NOMO-1 treated with dmso at 0.1 percent for 144 hours (cell line): Measurements from ENCODE around the gene DHH.

Experiments used
- DNase-seq: peaks from one replicate; lab custom pipeline; 2025; ENCODE audit not compliant: unreplicated experiment; lab: John Stamatoyannopoulos, UW

DHH gene

DNA sequence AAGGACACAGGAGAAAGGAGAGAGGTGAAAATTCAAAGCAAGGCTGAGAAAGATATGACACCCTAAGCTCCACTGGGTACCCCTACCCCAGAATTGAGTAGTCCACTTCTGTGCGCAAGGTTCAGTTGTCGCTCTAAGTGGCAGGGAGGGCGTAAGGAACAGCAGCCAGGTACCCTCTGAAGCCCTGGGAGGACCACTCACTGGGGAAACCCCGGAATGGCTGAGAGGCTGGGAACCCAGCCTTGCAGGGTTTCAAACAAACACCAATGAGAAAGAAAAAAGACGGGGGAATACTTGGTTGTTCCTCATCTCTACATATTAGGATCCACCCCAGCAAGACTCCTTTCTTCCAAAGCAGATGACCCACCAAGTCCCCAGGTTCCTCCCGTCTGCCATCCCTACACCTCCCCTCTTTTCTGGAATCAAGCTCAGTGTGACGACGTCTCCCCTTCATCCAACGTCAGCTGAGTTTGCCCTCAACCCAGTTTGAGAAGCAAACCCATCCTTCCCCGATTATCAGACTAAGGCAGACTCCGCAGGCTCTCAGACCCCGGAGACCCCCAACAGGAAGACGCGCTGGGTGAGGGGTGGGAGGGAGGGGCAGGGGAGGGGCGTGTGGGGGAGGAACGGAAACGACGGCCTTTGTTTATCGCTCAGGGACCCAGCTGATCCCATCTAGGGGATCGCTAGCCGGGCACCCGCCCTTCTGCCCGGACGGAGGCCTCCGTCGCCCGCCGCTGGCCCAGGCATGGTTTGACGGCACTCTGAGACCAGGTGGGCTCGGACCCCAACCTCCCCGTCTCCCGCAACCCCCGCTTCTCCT, 15.3 kb upstream of the DHH start:
- DNase-seq, result no peak

DNA sequence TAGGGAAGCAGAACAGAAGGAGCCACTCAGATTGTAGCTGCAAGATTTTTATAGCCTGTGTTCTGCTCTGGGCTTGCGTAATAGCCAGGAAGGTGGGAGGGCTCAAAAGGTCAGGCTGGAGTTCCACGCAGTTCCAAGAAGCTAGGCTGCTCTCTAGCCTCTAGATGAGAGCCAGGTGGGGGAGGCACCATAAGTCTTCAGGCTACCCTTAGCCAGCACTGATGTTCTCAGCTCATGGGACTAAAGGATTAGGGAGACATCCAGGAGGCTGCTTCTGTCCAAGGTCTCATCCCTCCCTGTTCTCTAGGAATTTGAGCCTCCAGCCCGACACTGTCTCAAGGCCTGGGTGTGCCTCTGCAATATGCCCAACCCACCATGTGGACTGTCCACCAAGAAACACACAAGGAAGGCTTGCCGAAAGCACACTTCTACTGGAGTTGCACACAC, 14.4 kb upstream of the DHH start:
- DNase-seq, result peak; percentile 47

DNA sequence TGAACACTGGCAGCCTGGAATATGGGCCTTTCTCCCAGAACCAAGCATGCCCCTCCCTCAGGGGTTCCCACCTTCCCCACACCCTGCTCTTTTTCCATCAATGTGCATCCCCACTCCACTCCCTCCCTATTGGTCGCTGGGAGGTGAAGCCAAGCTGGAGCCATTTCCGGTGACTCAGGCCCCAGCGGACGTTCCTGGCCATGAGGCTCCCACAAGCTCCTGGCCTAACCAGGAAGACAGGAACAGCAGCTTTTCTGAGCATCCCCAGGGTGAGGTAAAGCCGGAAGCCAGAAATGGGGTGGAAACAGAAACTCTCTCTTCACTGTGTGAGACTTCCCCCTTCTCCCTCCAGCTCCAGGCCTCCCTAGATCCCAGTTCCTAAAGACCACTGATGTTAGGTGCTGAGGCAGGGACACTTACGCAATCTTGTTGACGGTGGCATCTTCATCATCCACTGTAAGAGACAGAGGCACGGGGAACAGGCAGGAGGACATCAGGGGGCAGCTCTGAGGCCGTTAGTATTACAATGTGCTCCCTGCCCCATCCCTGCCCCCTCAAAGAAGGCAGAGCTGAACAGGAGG, 11.0 kb upstream of the DHH start:
- DNase-seq, result no peak

DNA sequence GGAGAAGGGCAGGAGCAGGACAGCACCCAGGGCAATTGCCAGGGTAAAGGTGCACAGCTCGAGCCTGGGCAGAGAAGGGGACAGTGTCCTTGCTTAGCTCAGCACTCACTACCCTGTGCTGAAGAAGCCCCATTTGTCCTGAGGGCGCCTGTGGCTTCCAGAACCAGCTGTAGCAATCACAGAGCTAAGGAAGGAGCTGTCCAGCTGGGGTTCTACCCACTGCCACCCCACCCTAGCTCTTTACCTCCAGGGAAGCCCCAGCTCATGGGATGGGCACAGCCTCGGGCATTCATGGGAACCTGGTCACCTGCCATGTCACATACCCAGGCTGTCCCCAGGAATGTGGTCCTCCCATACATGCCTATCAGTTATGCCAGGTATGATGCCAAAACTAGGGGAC, 10.2 kb upstream of the DHH start:
- DNase-seq, result no peak

DNA sequence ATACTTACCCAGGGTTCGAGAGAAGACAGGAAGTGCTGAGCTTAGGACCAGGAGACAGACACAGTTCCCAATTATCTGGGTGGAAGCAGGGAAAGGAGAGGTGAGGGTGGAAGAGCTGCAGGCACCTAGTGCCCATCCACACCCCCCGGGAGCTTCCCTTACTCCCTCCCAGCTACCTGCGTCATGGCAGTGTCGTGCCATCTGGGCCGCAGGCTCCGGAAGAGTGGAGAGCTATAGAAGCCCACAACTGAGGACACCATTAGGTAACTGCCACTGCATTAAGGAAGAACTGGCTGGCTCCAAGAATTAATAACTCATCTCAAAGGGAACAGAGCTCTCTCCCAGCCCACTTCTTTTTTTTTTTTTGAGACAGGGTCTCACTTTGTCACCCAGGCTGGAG, 5.8 kb upstream of the DHH start:
- DNase-seq, result no peak

DNA sequence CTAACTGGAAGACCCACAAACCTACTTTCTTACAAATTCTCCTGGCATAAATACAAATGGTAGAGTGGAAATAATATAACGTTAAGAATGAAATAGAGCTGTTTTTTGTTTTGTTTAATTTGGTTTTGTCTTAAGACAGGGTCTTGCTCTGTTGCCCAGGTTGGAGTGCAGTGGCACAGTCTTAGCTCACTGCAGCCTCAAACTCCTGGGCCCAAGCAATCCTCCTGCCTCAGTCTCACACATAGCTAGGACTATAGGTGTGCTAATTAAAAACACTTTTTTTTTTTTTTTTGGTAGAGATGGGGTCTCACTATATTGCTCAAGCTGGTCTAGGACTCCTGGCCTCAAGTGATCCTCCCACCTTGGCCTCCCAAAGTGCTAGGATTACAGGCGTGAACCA, 4.1 kb upstream of the DHH start:
- no peak for DNase-seq

DNA sequence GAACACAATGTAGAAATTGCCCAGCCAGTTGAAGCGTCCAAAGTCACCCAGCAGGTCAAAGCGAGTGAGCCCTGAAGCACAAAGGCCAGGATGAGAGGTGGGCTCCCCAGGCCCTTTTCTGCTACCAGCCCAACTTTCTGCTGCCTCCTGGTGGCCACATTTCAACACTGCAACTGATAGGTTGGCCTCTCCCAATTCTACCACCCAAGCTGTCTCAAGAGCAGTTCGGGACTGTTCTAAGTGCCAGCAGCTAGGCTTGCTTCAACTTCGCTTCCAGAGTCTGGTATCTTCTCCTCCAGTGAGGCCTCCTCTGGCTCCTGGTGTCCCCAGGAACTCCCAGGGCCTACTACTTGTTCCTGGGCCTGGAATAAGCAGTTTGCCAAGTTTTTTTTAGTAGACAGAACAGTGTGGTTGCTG, 3.4 kb upstream of the DHH start:
- no peak for DNase-seq

DNA sequence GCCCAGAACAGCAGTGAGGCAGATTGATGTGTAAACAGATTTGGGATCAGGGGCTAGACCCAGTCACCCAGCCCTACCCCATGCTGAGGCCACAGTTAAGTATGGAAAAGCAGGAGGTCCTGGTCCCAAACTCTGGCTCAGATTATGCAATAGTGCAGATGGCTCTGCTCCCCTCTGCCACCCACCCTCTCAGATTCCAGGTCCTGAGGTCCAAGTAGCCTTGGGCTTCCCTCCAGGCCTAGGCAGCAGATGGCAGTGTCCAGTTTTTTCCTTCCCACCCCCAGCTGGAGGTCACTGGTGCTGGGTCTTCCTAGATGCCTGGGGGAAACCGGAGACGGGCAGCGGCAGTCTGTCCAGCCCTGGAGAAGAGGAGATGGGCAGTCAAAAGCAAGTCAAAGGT, 2.8 kb upstream of the DHH start:
- no peak for DNase-seq

DNA sequence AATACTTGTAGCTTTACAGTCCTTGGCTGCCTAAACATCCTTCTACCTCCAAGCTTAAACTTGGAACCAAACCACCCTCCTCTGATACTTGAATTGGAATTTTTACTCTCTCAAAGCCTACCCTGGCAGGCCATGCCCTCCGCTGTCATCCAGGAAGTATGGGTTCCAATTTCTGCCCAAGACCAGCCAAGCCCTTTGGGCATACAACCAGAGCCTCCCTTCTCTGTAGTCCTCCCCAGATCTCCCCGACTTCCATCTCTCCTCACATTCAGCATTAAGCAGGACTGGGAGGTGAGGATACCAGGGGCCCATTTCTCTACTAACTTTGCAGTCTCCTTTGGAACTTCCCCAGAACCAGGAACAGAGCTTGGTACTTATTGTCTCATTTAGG, 369 bp upstream of the DHH start:
- DNase-seq, result no peak

DNA sequence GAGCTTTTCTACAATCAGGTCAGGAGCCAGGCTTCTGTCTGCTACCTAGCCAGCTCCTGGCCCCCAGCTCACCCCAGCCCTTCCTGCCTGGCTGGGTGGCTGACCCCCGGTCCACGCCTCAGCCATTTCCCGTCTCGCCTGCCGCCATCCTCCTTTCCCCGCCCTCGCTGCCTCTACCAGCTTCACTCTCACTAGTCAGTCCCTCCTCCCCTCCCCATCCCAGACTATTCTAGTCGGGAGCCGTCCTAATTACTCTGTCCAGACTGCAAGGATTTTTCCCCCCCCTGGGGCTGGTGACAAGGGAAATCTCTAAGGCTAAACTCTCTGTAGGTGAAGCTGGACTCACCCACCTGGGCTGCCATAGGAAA, 825 bp downstream of the DHH start:
- DNase-seq, result no peak

DNA sequence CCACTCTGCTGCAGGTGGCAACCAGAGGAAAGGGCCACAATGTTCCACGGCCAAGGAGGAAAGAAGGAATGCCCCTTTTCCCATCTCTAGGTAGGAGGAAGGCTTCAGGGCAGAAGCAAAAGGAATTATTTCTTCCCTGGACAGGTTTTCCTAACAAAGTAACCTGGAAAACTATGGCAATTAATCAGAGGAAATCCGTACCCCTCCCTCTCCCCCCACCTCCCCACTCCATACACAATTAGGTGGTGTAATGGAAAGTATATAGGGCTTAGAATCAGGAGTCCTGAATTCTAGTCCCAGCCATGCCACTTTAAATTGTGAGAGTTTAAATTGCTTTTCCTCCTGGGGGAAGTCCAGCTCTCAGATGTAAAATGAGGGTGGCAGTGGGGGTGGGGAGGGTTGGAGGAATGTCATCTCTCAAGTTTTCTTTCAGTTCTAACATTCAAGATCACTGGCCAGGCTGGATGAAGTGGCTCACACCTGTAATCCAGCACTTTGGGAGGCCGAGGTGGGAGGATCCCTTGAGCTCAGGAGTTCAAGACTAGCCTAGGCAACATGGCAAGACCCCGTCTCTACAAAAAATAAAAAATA, 1.7 kb downstream of the DHH start:
- no peak for DNase-seq

DNA sequence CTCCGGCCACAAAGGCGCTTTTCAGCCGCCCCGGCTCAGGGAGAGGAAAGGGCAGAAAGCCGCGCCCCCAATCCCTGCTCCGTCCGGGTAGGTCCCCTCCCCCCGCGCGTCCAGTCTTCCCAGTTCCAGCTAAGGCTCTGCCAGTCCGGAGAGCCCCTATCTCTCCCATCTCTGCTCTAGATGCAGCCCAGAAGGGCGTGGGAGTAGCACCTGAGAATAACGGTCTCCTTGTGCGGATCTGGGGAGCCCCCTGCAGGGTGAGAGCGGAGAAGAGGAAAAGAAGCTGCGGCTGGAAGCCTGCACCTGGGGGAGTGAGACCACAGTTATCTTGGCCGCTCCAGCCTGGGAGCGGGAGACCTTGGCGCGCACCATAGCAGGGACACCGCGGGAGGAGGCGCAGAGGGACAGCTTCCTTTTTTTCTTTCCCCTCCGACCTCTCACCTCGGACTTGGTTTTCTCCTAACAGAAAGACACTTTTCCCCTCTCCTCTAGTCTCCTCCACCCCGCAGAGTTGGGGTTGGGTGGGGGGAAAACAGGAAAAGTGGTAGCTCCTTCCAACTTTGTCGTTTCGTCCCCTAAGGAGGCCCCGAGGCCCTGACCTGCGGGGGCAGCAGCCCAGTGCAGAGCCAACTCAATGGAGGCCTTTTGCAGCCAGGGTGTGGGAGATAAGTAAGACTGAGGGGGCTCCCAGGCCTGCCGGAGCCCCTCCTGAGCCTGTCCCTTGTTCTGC, 2.4 kb downstream of the DHH start:
- DNase-seq, result no peak

DNA sequence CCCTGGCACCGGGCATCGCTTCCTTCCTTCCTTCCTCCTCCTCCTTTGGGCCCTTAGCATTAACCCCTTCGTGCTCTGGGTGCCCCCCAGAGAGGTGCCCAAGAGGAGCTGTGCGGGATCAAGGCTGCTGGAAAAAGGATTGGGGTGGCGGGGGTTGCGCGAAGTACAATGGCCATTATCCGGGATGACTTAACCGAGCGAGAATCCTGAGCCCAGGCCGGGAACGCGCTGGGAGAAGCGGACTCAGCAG, 2.8 kb downstream of the DHH start:
- no peak for DNase-seq

DNA sequence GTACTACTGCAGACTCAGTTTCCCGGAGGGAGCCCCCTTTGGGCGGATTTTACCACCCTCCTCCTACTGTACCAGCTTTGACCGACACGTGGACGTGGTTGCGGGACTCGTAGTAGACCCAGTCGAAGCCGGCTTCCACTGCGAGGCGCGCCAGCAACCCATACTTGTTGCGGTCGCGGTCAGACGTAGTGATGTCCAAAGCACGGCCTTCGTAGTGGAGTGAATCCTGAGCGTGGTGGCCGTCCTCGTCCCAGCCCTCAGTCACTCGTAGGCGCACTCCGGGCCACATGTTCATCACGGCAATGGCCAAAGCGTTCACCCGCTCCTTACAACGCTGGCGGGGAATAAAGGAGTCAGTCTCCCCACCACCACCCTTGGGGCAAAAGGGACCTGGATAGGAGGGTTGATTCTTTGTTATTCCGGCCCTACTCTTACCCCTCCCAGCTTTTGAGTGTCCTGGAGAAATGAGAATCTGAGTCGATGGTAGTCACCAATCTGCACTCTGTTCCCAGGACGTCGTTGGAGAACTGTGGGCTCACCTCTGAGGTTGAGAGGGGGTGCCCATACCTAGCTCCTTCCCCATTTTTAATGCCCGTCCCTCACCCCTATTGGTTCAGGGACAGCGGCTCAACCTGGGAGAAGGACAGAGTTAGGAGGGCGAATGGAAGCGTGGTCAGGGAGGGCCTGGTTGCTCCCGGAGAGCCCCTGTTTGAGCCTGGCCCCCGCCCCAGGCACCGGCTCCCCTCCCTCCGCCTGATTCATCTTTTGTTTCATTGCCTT, 3.4 kb downstream of the DHH start:
- DNase-seq, result no peak

DNA sequence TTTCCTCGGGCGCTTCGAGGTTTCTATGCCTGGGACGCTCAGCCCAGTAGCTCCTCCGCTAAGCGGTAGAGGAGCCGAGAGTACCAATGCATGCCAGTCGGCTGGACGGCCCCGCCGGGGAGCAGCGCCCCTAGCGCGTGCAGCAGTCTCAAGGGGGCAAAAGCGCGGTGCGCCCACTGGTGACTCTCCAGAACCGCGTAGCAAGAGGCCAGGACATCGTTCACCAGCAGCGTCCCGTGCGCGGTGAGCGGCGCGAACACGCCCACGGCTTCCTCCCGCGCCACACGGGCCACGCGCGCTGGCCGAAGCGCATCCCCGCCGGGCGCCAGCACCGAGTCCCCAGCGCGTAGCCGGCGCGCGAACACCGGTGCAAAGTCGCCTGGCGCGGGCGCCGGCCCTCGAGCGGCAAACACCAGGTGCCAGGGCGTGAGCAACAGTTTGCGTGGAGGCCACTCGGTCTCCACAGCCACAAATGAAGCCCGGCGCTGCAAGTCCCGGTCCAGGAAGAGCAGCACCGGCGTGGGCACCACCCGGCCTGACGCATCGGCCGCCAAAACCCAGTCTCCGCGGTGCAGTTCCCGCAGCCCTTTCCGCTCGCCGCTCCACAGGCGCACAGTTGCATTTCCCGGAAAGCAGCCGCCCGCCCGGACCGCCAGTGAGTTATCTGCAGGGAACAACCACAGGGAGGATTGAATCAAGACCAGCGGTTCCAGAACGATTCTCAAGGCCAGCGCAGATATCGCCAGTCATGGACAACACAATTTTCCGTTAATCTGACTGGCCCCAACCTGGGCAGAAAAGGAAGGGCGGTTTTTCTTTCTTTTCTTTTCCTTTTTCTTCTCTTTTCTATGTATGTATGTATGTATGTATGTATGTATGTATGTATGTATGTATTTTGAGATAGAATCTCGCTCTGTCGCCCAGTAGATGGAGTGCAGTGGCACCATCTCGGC, 4.5 kb downstream of the DHH start:
- no peak for DNase-seq

DNA sequence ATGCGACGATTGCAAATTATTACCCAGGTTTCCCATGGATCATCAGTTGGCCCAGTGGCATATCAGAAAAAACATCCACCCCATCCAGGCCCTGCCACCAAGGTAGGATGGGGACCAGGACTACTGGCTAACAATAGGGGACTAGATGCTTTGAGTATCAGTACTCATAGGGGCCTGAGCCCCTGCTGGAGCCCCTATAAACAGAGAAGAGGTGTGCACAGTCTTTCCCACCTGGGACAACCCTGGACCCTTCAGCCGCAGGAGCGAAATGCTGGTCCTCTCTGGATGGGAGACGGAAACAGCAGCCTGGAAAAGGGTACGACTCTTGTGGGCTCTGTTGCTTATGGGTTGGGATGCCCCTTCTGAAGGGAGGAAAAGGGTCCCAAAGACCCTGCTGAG, 5.7 kb downstream of the DHH start:
- no peak for DNase-seq

DNA sequence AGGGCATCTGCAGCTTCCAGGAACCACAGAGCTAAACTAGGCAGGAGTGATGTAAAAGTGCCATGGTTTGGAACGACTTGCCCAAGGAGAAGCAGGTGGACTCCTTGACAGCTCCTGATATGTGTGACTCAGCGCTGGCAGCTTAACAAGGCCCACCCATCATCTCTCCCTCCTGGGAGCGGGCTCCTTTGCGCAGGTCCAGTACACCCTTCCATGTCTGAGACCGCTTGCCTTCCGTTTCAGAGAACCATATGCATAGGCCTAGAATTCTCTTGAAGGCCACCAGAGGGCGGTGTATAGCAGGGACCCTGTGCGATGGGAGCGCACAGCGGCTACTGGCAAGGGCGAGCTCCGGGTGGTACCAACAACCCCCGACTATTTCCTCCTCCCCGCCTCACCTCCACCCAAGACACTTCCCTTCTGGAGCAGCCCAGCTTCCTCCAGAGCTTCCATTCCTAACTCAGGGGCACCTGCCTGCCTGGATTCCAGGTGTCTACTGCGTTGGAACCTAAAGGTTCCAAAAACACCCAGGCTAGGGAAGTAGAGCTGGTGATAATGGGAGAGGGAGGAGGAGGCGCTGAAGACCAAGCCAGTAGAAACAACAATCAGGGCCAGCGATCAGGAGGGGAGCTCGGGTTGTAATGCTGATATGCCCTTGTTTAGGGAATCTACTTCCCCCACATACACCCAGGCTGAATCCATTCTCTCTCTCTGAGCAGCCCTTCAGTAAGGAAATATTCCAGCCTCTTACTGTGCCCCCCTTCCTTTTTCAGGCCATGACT, 6.3 kb downstream of the DHH start:
- DNase-seq, result peak; percentile 81

DNA sequence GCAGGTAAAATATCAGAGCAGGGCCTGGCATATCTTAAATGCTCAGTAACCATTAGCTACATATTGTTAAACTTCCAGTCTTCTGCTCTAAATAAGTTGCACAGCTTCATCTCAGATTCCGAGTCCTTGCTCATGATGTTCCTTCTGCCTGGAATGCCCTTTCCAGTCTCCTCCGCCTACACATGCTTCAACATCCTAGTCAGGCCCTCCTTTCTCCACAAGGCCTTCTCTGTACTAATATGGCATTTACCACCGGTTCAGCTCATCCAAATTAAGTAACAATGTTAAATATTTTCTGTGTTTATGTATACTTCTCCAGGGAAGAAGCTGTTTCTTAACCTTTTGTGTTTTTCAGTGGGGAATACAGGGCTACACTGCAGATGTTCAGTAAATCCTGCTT, 8.5 kb downstream of the DHH start:
- no peak for DNase-seq

DNA sequence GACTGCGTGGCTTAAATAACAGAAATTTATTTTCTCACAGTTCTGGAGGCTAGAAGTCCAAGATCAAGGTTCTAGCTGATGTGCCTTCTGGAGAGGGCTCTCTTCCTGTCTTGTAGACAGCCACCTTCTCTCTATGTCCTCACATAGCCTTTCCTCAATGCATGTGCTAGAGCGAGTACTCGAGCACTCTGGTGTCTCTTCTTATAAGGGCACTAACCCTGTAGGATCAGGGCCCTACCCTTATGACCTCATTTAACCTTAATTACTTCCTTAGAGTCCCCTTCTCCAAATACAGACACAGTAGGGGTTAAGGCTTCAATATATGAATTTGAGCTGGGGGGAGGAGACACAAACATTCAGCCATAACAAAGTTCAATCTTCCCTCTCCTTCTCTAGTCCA, 10.2 kb downstream of the DHH start:
- DNase-seq, result no peak

DNA sequence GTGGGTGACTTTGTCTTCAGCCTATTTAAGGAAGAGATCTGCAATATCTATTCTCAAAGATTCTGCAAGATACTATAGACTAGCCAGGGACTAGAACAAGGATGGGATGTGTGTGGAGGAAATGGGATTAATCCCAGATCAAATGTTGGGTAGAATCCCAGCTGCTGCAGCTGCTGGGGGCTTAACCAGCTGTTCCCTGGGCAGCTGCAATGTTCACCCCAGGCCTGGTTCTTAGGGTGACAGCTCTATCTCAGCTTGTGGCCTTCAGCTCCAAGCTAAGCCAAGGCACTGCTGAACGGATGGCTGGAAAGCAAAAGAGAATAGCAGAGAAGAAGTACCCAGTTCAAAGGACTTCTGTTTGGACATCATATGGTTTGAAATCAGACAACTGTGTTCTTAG, 14.8 kb downstream of the DHH start:
- DNase-seq, result no peak
